ENCODE measurements around the gene PTH1R.

DNA sequence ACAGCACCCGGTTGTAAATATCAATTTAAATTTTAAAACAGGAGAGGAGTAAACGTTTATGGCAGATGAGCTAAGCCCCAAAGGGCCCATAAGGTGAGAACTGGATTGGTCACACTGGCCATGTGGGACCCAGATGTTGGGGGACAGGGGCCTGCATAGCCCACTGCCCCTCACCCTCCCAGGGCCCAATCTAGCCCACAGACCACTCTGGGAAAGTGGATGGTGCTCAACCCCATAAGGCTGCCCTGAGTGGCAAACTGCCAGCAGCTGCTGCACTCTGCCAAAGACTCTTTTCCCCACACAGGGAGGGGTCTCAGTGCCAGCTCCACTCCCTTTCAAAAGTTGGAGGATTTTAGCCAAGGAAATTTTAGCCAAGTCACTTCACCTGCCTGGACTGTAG, 56.6 kb downstream of the PTH1R start:
- no peak for TF ChIP-seq POLR2A (IDR thresholded peaks at IDR 0.05)
- TF ChIP-seq, protein P1, sequence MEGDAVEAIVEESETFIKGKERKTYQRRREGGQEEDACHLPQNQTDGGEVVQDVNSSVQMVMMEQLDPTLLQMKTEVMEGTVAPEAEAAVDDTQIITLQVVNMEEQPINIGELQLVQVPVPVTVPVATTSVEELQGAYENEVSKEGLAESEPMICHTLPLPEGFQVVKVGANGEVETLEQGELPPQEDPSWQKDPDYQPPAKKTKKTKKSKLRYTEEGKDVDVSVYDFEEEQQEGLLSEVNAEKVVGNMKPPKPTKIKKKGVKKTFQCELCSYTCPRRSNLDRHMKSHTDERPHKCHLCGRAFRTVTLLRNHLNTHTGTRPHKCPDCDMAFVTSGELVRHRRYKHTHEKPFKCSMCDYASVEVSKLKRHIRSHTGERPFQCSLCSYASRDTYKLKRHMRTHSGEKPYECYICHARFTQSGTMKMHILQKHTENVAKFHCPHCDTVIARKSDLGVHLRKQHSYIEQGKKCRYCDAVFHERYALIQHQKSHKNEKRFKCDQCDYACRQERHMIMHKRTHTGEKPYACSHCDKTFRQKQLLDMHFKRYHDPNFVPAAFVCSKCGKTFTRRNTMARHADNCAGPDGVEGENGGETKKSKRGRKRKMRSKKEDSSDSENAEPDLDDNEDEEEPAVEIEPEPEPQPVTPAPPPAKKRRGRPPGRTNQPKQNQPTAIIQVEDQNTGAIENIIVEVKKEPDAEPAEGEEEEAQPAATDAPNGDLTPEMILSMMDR (IDR thresholded peaks at IDR 0.05): no peak

Measured in testis (tissue), 2 donors.